ENCODE measurements around the gene ABCA1. TPM values are rescaled to one million over a fixed set of nuclear protein-coding genes. Genes with fewer than 3 reads are reported as not detected.

The ABCA1 gene
- total and polyA plus RNA-seq, 2 of the 13 experiments (the other 11 are each of a cell fraction or from before 2014, with no cell fraction given) = 26.8 to 63.8 TPM

- TF ChIP-seq ZNF280B (CRISPR knock-in tag; IDR thresholded peaks at IDR 0.05; ENCODE audit: borderline replicate concordance) (0 out of 2 replicates have a peak, but pooled peaks have one; percentile 22), YY1 (IDR thresholded peaks at IDR 0.05; ENCODE audit: insufficient read depth, insufficient replicate concordance, low read depth, low read length) (no peak), EZH2 (conservative IDR thresholded peaks at IDR 0.05; ENCODE audit: low read depth, low read length) (no peak), ZNF569 (CRISPR knock-in tag; IDR thresholded peaks at IDR 0.05; ENCODE audit: borderline replicate concordance) (no peak), ELK4 (CRISPR knock-in tag; IDR thresholded peaks at IDR 0.05; ENCODE audit: borderline replicate concordance) (no peak), ATF4 (CRISPR knock-in tag; IDR thresholded peaks at IDR 0.05) (no peak), ZMAT3 (CRISPR knock-in tag; conservative IDR thresholded peaks at IDR 0.05) (peak; percentile 67; the same call in 1 of the 2 replicates), ZNF883 (CRISPR knock-in tag; IDR thresholded peaks at IDR 0.05; ENCODE audit: not compliant biosample characterization) (no peak), ERF (CRISPR knock-in tag; IDR thresholded peaks at IDR 0.05) (no peak), NRL (CRISPR knock-in tag; IDR thresholded peaks at IDR 0.05; ENCODE audit: borderline replicate concordance) (no peak), ISL2 (CRISPR knock-in tag; IDR thresholded peaks at IDR 0.05) (peak; percentile 50; the same call in 1 of the 2 replicates), ZNF547 (CRISPR knock-in tag; IDR thresholded peaks at IDR 0.05) (0 out of 2 replicates have a peak, but pooled peaks have one; percentile 41), ZNF782 (CRISPR knock-in tag; IDR thresholded peaks at IDR 0.05; ENCODE audit: borderline replicate concordance) (no peak), ZNF780A (CRISPR knock-in tag; IDR thresholded peaks at IDR 0.05) (no peak), JDP2 (CRISPR knock-in tag; IDR thresholded peaks at IDR 0.05; ENCODE audit: borderline replicate concordance) (no peak), TBL1XR1 (IDR thresholded peaks at IDR 0.05; ENCODE audit: borderline replicate concordance, low read length, partially characterized antibody) (peak; percentile 11), PCBP2 (optimal IDR thresholded peaks at IDR 0.05; ENCODE audit: low read depth, low read length, poor library complexity, severe bottlenecking) (no peak), PBX3 (CRISPR knock-in tag; IDR thresholded peaks at IDR 0.05; ENCODE audit: borderline replicate concordance) (no peak), ZNF282 (IDR thresholded peaks at IDR 0.05; ENCODE audit: partially characterized antibody) (no peak), ZNF598 (CRISPR knock-in tag; IDR thresholded peaks at IDR 0.05; ENCODE audit: borderline replicate concordance) (no peak), FOXA1 (IDR thresholded peaks at IDR 0.05) (no peak), FOXA1 (CRISPR knock-in tag; IDR thresholded peaks at IDR 0.05) (no peak), TGIF2 (CRISPR knock-in tag; IDR thresholded peaks at IDR 0.05) (0 out of 2 replicates have a peak, but pooled peaks have one; percentile 3)
Measured at GRCh38 chr9:104968025-104968982, 40.3 kb upstream of the ABCA1 start (continued).
